GM12873 (cell line): ENCODE measurements around the gene E2F4.

Source experiments
- CTCF ChIP-seq: IDR thresholded peaks from 2 replicates; pipeline ENCODE4 v1.5.1; 2012; ENCODE audit warnings: low read depth, mild to moderate bottlenecking, moderate library complexity, low read length, control low read depth; ENCODE audit not compliant: insufficient read depth; ENCODE audit errors: missing control alignments

The E2F4 gene

GRCh38 chr16:67186550-67186950 is 5.4 kb upstream of the E2F4 start:
- TF ChIP-seq CTCF = no peak

- TF ChIP-seq CTCF = no peak
Measured at GRCh38 chr16:67187175-67187890, 4.6 kb upstream of the E2F4 start.

GRCh38 chr16:67188323-67188722 is 3.6 kb upstream of the E2F4 start:
- TF ChIP-seq CTCF = no peak

- TF ChIP-seq CTCF = no peak
Measured at GRCh38 chr16:67188798-67189197, 3.2 kb upstream of the E2F4 start.

- TF ChIP-seq CTCF = no peak
Measured at GRCh38 chr16:67190041-67190440, 1.9 kb upstream of the E2F4 start, which contains the start of gene EXOC3L1. Gene EXOC3L1 (minus strand): TSS chr16:67190136. CDS start chr16:67189676, 460 bp downstream.

GRCh38 chr16:67190448-67191399 is 1.2 kb upstream of the E2F4 start:
- TF ChIP-seq CTCF = no peak

- no peak for TF ChIP-seq CTCF
Measured at GRCh38 chr16:67191411-67191994, 452 bp upstream of the E2F4 start.
